Smooth muscle cell (in vitro differentiated cells): ENCODE results near the gene MN1. TPM values are rescaled to one million over a fixed set of nuclear protein-coding genes. Genes with fewer than 3 reads are reported as not detected.
A peak's percentile ranks its signal among the peaks of the same experiment; 100 is the strongest.

Experiments
- DNase-seq: peaks from one replicate; lab custom pipeline; 2025; ENCODE audit not compliant: unreplicated experiment; lab: John Stamatoyannopoulos, UW
- H2AFZ ChIP-seq: fragments of 200-600 bp; sonication (generic); 2 replicates; pipeline ENCODE4 v1.6.0; 2016; ENCODE audit warnings: antibody characterized with exemption, low read depth, mild to moderate bottlenecking
- H3F3A ChIP-seq: fragments of 200-600 bp; sonication (generic); 2 replicates; pipeline ENCODE4 v1.6.0; 2017; ENCODE audit warnings: antibody characterized with exemption, low read depth
- H3K27ac ChIP-seq: fragments of 200-600 bp; sonication (generic); 2 replicates; pipeline ENCODE4 v1.5.1; 2016; ENCODE audit warnings: low read depth, mild to moderate bottlenecking
- H3K27me3 ChIP-seq: fragments of 200-600 bp; sonication (generic); 2 replicates; pipeline ENCODE4 v1.6.1; 2016; ENCODE audit warnings: low read depth, mild to moderate bottlenecking
- H3K36me3 ChIP-seq: fragments of 200-600 bp; sonication (generic); 2 replicates; pipeline ENCODE4 v1.5.1; 2016; ENCODE audit warnings: low read depth
- H3K4me1 ChIP-seq: fragments of 200-600 bp; sonication (generic); 2 replicates; pipeline ENCODE4 v1.5.1; 2016; ENCODE audit warnings: low read depth
- H3K4me2 ChIP-seq: fragments of 200-600 bp; sonication (generic); 2 replicates; pipeline ENCODE4 v1.6.0; 2016; ENCODE audit warnings: mild to moderate bottlenecking
- H3K4me3 ChIP-seq: fragments of 200-600 bp; sonication (generic); 2 replicates; pipeline ENCODE4 v1.5.1; 2016; ENCODE audit warnings: mild to moderate bottlenecking
- H3K79me2 ChIP-seq: fragments of 200-600 bp; sonication (generic); 2 replicates; pipeline ENCODE4 v1.6.0; 2016; ENCODE audit warnings: low read depth, mild to moderate bottlenecking
- H3K9ac ChIP-seq: fragments of 200-600 bp; sonication (generic); 2 replicates; pipeline ENCODE4 v1.6.0; 2016; ENCODE audit warnings: low read depth
- H3K9me3 ChIP-seq: fragments of 200-600 bp; sonication (generic); replicated peaks from 2 replicates; pipeline ENCODE4 v1.5.1; 2016; ENCODE audit warnings: low read depth
- H4K20me1 ChIP-seq: fragments of 200-600 bp; sonication (generic); 2 replicates; pipeline ENCODE4 v1.6.0; 2016; ENCODE audit warnings: low read depth
- WGBS: methylation state at CpG from one replicate; pipeline ENCODE4 v1.1.7; 2016; ENCODE audit warnings: low lambda C conversion rate; 5-methylcytosine and 5-hydroxymethylcytosine counted together
- polyA plus RNA-seq: library from polyadenylated mRNA; unstranded; fragments of >200 nt; fragmentation: Nextera tagmentation; extraction: Ambion mirVana; gene quantifications from 2 replicates; pipeline ENCODE4 v1.2.1, GENCODE V29; 2016
- total RNA-seq: library from RNA; depleted of rRNA; stranded (reverse); fragments of >200 nt; gene quantifications from 2 replicates; pipeline ENCODE4 v1.2.3, GENCODE V29; 2014
- TF ChIP-seq, protein P1 (sequence below): fragments of 200-600 bp; sonication (generic); IDR thresholded peaks from 2 replicates; pipeline ENCODE4 v1.5.1; 2017; ENCODE audit warnings: borderline replicate concordance, mild to moderate bottlenecking, antibody characterized with exemption; ENCODE audit not compliant: insufficient read depth, poor library complexity, severe bottlenecking

The MN1 gene
- 3.3 and 4.3 TPM in 2 replicates for total RNA-seq
- polyA plus RNA-seq: 0.98 and 1.4 TPM in 2 replicates

DNA sequence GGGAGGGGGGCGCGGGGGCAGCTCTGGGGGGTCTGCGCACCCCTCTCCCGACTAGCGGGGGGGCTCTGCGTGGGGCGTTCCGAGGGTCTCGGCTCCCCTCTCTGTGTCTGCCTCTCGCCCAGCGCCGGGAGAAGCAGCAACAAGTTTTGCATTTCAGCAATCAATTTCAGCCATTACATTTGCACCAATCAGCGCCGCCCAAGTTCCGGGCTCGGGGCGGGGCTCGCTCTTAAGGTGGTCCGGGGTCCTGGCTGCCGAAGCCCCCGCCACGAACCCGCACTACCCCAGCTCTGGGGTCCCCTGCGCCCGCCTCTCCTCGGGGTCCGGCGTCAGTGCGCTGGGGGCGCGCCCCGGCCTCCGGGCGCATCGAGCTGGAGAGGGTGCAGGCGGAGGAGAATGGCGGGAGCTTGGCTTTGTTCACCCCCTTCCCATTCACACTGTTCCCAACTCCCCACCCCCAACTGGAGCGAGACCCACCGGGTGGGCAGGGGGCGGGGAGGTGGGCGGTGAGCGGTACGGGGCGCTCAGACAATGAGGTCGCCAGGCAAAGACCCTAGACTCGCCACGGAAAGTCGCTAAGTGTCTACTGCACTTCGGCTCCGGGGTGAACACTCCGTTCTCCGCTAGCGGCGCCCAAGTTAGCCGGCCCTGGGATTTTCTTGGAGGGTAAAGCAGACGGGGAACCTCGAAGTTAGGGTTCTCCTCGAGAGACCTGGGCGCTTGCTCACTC lies at the start of gene MN1:
TSS of gene MN1 (minus strand) at position 141 of the 730 bp plus-strand sequence. CDS start 1,213 bp downstream, outside the sequence.
- H3K4me3 ChIP-seq: peak within 1 kb of the TSS; percentile 77
- H3K36me3 ChIP-seq: no peaks in the 10 kb centered on the region
- H3K79me2 ChIP-seq: no peaks in the 10 kb centered on the region
- TF ChIP-seq, protein P1, sequence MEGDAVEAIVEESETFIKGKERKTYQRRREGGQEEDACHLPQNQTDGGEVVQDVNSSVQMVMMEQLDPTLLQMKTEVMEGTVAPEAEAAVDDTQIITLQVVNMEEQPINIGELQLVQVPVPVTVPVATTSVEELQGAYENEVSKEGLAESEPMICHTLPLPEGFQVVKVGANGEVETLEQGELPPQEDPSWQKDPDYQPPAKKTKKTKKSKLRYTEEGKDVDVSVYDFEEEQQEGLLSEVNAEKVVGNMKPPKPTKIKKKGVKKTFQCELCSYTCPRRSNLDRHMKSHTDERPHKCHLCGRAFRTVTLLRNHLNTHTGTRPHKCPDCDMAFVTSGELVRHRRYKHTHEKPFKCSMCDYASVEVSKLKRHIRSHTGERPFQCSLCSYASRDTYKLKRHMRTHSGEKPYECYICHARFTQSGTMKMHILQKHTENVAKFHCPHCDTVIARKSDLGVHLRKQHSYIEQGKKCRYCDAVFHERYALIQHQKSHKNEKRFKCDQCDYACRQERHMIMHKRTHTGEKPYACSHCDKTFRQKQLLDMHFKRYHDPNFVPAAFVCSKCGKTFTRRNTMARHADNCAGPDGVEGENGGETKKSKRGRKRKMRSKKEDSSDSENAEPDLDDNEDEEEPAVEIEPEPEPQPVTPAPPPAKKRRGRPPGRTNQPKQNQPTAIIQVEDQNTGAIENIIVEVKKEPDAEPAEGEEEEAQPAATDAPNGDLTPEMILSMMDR: no peak
- H2AFZ ChIP-seq: peak within 1 kb of the TSS; percentile 87
- no peaks in the 10 kb centered on the region for H3K9me3 ChIP-seq
- H3K27me3 ChIP-seq: peaks cover 72% of the 10 kb centered on the region
- under 1% methylated on average over 31 of the region's 59 CpGs for WGBS
- no peak for DNase-seq
- peaks cover 58% of the 10 kb centered on the region for H3K4me1 ChIP-seq
- H3K27ac ChIP-seq: no peak within 1 kb of the TSS
- H3K9ac ChIP-seq: no peak within 1 kb of the TSS
- peak within 1 kb of the TSS; percentile 99 for H3K4me2 ChIP-seq
- H3F3A ChIP-seq: no peaks in the 10 kb centered on the region
- H4K20me1 ChIP-seq: peaks cover 34% of the 10 kb centered on the region

DNA sequence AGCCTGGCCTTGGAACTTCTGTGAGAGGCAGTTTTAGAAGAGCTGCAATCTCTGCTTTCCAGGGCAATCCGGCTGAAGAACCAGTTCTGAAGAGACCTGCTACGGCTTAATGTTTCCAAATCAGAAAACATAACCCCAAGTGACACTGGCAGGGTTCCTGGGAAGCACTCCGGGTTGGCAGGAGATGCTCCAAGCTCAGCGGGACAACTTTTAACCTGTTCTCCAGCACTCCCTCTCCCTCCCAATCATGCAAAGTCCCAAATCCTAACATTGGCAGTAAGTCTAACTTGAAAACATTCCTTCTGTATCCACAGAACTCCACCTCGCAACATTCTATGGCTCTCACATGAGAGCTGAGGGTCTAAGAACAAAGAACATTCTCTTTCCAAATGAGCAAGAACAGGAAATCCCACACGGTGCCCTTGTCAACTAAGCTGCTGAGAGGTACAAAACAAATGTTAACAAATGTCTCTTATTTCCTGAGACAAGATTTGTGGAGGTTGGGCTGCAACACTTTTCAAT lies 48.5 kb upstream of the MN1 start:
- TF ChIP-seq, protein P1: no peak
- Histone ChIP-seq H3K9me3 (no peaks in the 10 kb centered on the region), H3K79me2 (no peaks in the 10 kb centered on the region), H3K9ac (no peak overlapping the region), H3F3A (peaks cover 2% of the 10 kb centered on the region), H3K27me3 (no peaks in the 10 kb centered on the region), H3K4me3 (no peak overlapping the region), H3K4me1 (peaks cover 27% of the 10 kb centered on the region), H3K4me2 (no peak overlapping the region), H3K36me3 (no peaks in the 10 kb centered on the region), H3K27ac (no peak overlapping the region), H2AFZ (no peak overlapping the region), H4K20me1 (peaks cover 28% of the 10 kb centered on the region)
- DNase-seq: no peak
- WGBS: 79% methylated on average over 6 of the region's 6 CpGs

DNA sequence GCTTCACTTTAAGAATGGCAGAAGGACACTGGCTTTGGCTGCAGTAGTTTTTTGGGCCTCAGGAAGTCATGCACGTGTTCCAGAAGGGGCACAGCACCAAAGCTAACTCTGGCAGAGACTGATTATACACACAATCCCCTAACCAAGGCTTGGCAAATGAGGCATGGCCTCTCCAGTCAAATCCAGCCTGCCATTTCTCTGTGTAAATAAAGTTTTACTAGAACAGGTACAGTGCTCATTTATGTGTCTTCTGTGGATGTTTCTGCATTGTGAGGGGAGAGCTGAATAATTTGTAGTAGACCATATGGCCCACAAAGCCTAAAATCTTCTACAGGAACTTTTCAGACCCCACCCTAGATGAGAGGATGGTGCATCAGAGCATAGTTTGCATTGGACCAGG lies 46.4 kb upstream of the MN1 start:
- Histone ChIP-seq H4K20me1 (peaks cover 14% of the 10 kb centered on the region), H3K4me1 (peaks cover 27% of the 10 kb centered on the region), H3K36me3 (no peaks in the 10 kb centered on the region), H3K9me3 (no peaks in the 10 kb centered on the region), H3K9ac (no peak overlapping the region), H3K4me3 (no peak overlapping the region), H3K4me2 (no peak overlapping the region), H3F3A (peaks cover 2% of the 10 kb centered on the region), H3K79me2 (no peaks in the 10 kb centered on the region), H2AFZ (no peak overlapping the region), H3K27ac (no peak overlapping the region), H3K27me3 (no peaks in the 10 kb centered on the region)
- WGBS: 92% methylated on average over 1 of the region's 1 CpG
- no peak for DNase-seq
- TF ChIP-seq, protein P1: no peak

DNA sequence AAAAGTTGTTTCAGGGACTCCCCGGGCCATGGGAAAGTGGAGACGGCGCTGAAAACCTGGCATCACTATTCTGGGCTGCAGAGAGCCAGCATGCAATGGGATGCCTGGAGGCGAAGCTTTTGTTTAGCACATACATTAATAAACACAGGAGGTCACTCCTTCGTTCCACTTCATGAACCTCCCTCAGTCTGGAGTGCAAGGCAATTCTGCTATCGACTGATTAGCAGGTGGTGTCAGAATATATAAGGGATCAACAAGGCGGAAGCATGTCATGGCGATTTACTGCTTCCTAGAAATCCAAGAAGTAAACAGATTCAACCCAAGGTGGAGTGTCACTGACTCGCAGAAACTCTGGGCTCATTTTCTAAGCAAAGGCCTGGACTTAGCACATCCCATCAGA lies 45.4 kb upstream of the MN1 start:
- Histone ChIP-seq H3K36me3 (no peaks in the 10 kb centered on the region), H3F3A (no peaks in the 10 kb centered on the region), H4K20me1 (peaks cover 13% of the 10 kb centered on the region), H3K4me3 (no peak overlapping the region), H3K9ac (no peak overlapping the region), H3K9me3 (no peaks in the 10 kb centered on the region), H3K4me2 (no peak overlapping the region), H3K4me1 (peaks cover 18% of the 10 kb centered on the region), H3K79me2 (no peaks in the 10 kb centered on the region), H3K27ac (no peak overlapping the region), H3K27me3 (no peaks in the 10 kb centered on the region), H2AFZ (no peak overlapping the region)
- TF ChIP-seq, protein P1: no peak
- no peak for DNase-seq
- over 99% methylated on average over 9 of the region's 9 CpGs for WGBS
